HCT116 (cell line): ENCODE results near the gene MAPK8IP3. TPM values are rescaled to one million over a fixed set of nuclear protein-coding genes. Genes with fewer than 3 reads are reported as not detected.
A peak's percentile ranks its signal among the peaks of the same experiment; 100 is the strongest.

Source experiments
- ATAC-seq: fragments of 200-7000 bp; cut with Tn5 transposase; 2 replicates; pipeline ENCODE4 v1.9.1; 2020; ENCODE audit warnings: mild to moderate bottlenecking, moderate library complexity
- BruUV-seq: library from RNA; stranded (reverse); fragments of 400-500 nt; replicated peaks from 2 replicates; lab custom pipeline; 2021; lab: Mats Ljungman, UMichigan
- CTCF ChIA-PET: fragments of 300-600 bp; sonication (Branson Sonifier 250); formaldehyde crosslinking; loops from one replicate; lab custom pipeline; 2021; ENCODE audit warnings: antibody characterized with exemption; lab: Charles Lee
- POLR2A ChIA-PET: fragments of 300-600, 350-600 bp; sonication (Branson Sonifier 250); formaldehyde crosslinking; loops from one replicate; lab custom pipeline; 2021; ENCODE audit warnings: antibody characterized with exemption; lab: Charles Lee
- RAD21 ChIA-PET, 2 experiments: fragments of 300-600 bp; sonication (Branson Sonifier 250); formaldehyde crosslinking; loops; one replicate each; lab custom pipeline; 2023; ENCODE audit warnings: low total read pairs in 2 of 2; ENCODE audit not compliant: uncharacterized antibody in 2 of 2, unreplicated experiment in 2 of 2, low non-redundant PET in 1 of 2; lab: Charles Lee
- DNase-seq: peaks from one replicate; pipeline ENCODE4 v3.0.0-alpha.2; 2010; ENCODE audit warnings: low read depth, low spot score
- H2AFZ ChIP-seq: fragments of 200-600 bp; shearing (Covaris generic), sonication (generic); 2 replicates; pipeline ENCODE4 v1.6.1; 2017; ENCODE audit warnings: low read depth, mixed run types, mixed read lengths, antibody characterized with exemption, low read length; ENCODE audit not compliant: poor library complexity, severe bottlenecking
- H3K27ac ChIP-seq: 2 replicates; pipeline ENCODE4 v1.5.1; 2012; ENCODE audit warnings: low read depth, low read length
- H3K27me3 ChIP-seq: fragments of 200-600 bp; sonication (generic); 2 replicates; pipeline ENCODE4 v1.6.1; 2016; ENCODE audit warnings: mixed run types, low read length, mixed read lengths; ENCODE audit not compliant: insufficient read depth
- H3K36me3 ChIP-seq, 2 experiments: fragments of 200-500 bp in 1 of 2; fragments of 200-600 bp in 1 of 2; sonication (Bioruptor generic) in 1 of 2; sonication (generic) in 1 of 2; 2 replicates each; pipeline versions ENCODE4 v1.5.1 to v1.6.1; 2014 to 2016; ENCODE audit warnings: low read length in 2 of 2, inconsistent platforms in 1 of 2, mixed read lengths in 1 of 2, mixed run types in 1 of 2; ENCODE audit not compliant: insufficient read depth in 2 of 2, control insufficient read depth in 1 of 2
- H3K4me1 ChIP-seq, 2 experiments: fragments of 200-600 bp in 1 of 2; sonication (generic) in 1 of 2; 2 replicates each; pipeline versions ENCODE4 v1.5.1 to v1.6.1; 2012 to 2017; ENCODE audit warnings: low read length in 2 of 2, inconsistent platforms in 1 of 2, mild to moderate bottlenecking in 1 of 2, mixed read lengths in 1 of 2, mixed run types in 1 of 2, moderate library complexity in 1 of 2; ENCODE audit not compliant: insufficient read depth in 2 of 2, control insufficient read depth in 1 of 2
- H3K4me2 ChIP-seq: fragments of 200-600 bp; sonication (generic); 2 replicates; pipeline ENCODE4 v1.6.1; 2017; ENCODE audit warnings: mixed run types, low read length, mixed read lengths
- H3K4me3 ChIP-seq, 2 experiments: fragments of 200-600 bp in 1 of 2; sonication (generic) in 1 of 2; replicated peaks in 1 of 2; 2 replicates each; pipeline ENCODE4 v1.5.1; 2011 to 2016; ENCODE audit warnings: low read length in 2 of 2, control low read depth in 1 of 2, low read depth in 1 of 2, mild to moderate bottlenecking in 1 of 2, mixed read lengths in 1 of 2, mixed run types in 1 of 2
- H3K79me2 ChIP-seq: fragments of 200-600 bp; sonication (generic); 2 replicates; pipeline ENCODE4 v1.6.1; 2017; ENCODE audit warnings: mild to moderate bottlenecking, mixed run types, low read length, moderate library complexity, mixed read lengths; ENCODE audit not compliant: insufficient read depth
- H3K9ac ChIP-seq: fragments of 200-600 bp; sonication (generic); 2 replicates; pipeline ENCODE4 v1.6.1; 2016; ENCODE audit warnings: low read length, mixed read lengths
- H3K9me2 ChIP-seq: fragments of 200-600 bp; sonication (generic), shearing (Covaris generic); 2 replicates; pipeline ENCODE4 v1.6.1; 2017; ENCODE audit warnings: mixed run types, mild to moderate bottlenecking, moderate library complexity; ENCODE audit not compliant: insufficient read depth
- H3K9me3 ChIP-seq, 2 experiments: fragments of 200-500 bp in 1 of 2; fragments of 200-600 bp in 1 of 2; sonication (Bioruptor generic) in 1 of 2; sonication (generic) in 1 of 2; 2 replicates each; pipeline ENCODE4 v1.6.1; 2014 to 2017; ENCODE audit warnings: low read length in 2 of 2, mixed read lengths in 2 of 2, inconsistent platforms in 1 of 2, low read depth in 1 of 2, mild to moderate bottlenecking in 1 of 2, mixed run types in 1 of 2, moderate library complexity in 1 of 2; ENCODE audit not compliant: control insufficient read depth in 1 of 2, insufficient read depth in 1 of 2
- H4K20me1 ChIP-seq: fragments of 200-600 bp; sonication (generic), shearing (Covaris generic); 2 replicates; pipeline ENCODE4 v1.6.1; 2017; ENCODE audit warnings: mixed run types, mild to moderate bottlenecking, moderate library complexity; ENCODE audit not compliant: insufficient read depth
- ATF3 ChIP-seq: IDR thresholded peaks from 2 replicates; pipeline ENCODE4 v1.6.1; 2012
- CBX3 ChIP-seq: IDR thresholded peaks from 2 replicates; pipeline ENCODE4 v1.6.1; 2012; ENCODE audit warnings: low read depth
- CEBPB ChIP-seq: IDR thresholded peaks from 2 replicates; pipeline ENCODE4 v1.6.1; 2012; ENCODE audit warnings: low read depth
- CTCF ChIP-seq, 3 experiments: fragments of 200-600 bp in 1 of 3; sonication (generic) in 1 of 3; IDR thresholded peaks in 2 of 3; conservative IDR thresholded peaks in 1 of 3; 2 replicates each; pipeline ENCODE4 v1.5.1; 2012 to 2017; ENCODE audit warnings: low read depth in 2 of 3, low read length in 2 of 3, antibody characterized with exemption in 1 of 3, borderline replicate concordance in 1 of 3, control low read depth in 1 of 3, mild to moderate bottlenecking in 1 of 3, mixed read lengths in 1 of 3, mixed run types in 1 of 3, moderate library complexity in 1 of 3; ENCODE audit not compliant: insufficient read depth in 1 of 3
- EGR1 ChIP-seq: IDR thresholded peaks from 2 replicates; pipeline ENCODE4 v1.6.1; 2012; ENCODE audit warnings: low read depth
- ELF1 ChIP-seq: IDR thresholded peaks from 2 replicates; pipeline ENCODE4 v1.6.1; 2012; ENCODE audit warnings: low read depth, borderline replicate concordance
- EZH2phosphoT487 ChIP-seq: fragments of 200-600 bp; IDR thresholded peaks from 2 replicates; pipeline ENCODE4 v1.6.1; 2018; ENCODE audit warnings: antibody characterized with exemption, borderline replicate concordance
- FOSL1 ChIP-seq: IDR thresholded peaks from 2 replicates; pipeline ENCODE4 v1.6.1; 2012; ENCODE audit warnings: low read depth
- MAX ChIP-seq: IDR thresholded peaks from 2 replicates; pipeline ENCODE4 v1.6.1; 2012
- POLR2A ChIP-seq: IDR thresholded peaks from 2 replicates; pipeline ENCODE4 v1.7.0; 2011; ENCODE audit warnings: borderline replicate concordance; ENCODE audit not compliant: insufficient read depth, insufficient read length; ENCODE audit errors: extremely low read depth
- RAD21 ChIP-seq: IDR thresholded peaks from 2 replicates; pipeline ENCODE4 v1.6.1; 2012; ENCODE audit warnings: low read depth, mild to moderate bottlenecking
- SRF ChIP-seq: IDR thresholded peaks from 2 replicates; pipeline ENCODE4 v1.6.1; 2012; ENCODE audit warnings: low read depth
- YY1 ChIP-seq: IDR thresholded peaks from 2 replicates; pipeline ENCODE4 v1.6.1; 2011; ENCODE audit warnings: low read length, low read depth, moderate library complexity, mild to moderate bottlenecking; ENCODE audit not compliant: insufficient replicate concordance; ENCODE audit errors: extremely low read depth
- ZBTB33 ChIP-seq: IDR thresholded peaks from 2 replicates; pipeline ENCODE4 v1.6.1; 2011; ENCODE audit warnings: mild to moderate bottlenecking, low read length, moderate library complexity; ENCODE audit not compliant: insufficient replicate concordance; ENCODE audit errors: extremely low read depth
- ZNF274 ChIP-seq: fragments of 200-500 bp; sonication (Bioruptor generic); IDR thresholded peaks from 2 replicates; pipeline ENCODE4 v1.6.1; 2014; ENCODE audit warnings: mild to moderate bottlenecking, low read depth, low read length, inconsistent platforms
- intact Hi-C: fragments of 100-400 bp; cut with micrococcal nuclease; formaldehyde crosslinking; loops from 2 replicates; pipeline ENCODE4 v1.10.0; 2022
- total RNA-seq: library from RNA; stranded (reverse); gene quantifications from one replicate; pipeline ENCODE4 v1.2.1, GENCODE V29; 2021; ENCODE audit not compliant: unreplicated experiment

MAPK8IP3 gene
- total RNA-seq, 1 experiment from 2014 or later: 75.3 TPM

- TF ChIP-seq YY1 (no peak), RAD21 (no peak), CTCF (IDR thresholded peaks at IDR 0.05 in 2 of 3, conservative IDR thresholded peaks at IDR 0.05 in 1 of 3; ENCODE audit: borderline replicate concordance in 1 of 3, insufficient read depth in 1 of 3, low read depth in 2 of 3, low read length in 2 of 3) (no peak), EZH2phosphoT487 (no peak)
Observed at GRCh38 chr16:1677339-1677738, 28.7 kb upstream of the MAPK8IP3 start (continued).

- H3K4me1 ChIP-seq: peaks cover 8 to 38% of the 10 kb centered on the region in 2 experiments
- POLR2A ChIA-PET: interaction anchor here (0.7 to 1.2 kb wide), 9 partner anchors 10 to 259 kb away, joined by 3 to 7 read pairs (median 3); partner anchors contain the start of genes CRAMP1, IFT140 and MAPK8IP3
- H3K27ac ChIP-seq: peak within 1 kb of the TSS; percentile 74
- RAD21 ChIA-PET: interaction anchor here in 1 of 2 experiments (1.3 kb wide), 1 partner anchor 86 kb away, joined by 13 read pairs; no protein-coding TSS in a partner anchor
- peaks cover 49% of the 10 kb centered on the region for H3K79me2 ChIP-seq
- H3K27me3 ChIP-seq: no peaks in the 10 kb centered on the region
- ATAC-seq (peak; percentile 95), DNase-seq (peak; percentile 95)
- H3K4me2 ChIP-seq: peak within 1 kb of the TSS; percentile 88
- H3K36me3 ChIP-seq: peaks cover 7 to 32% of the 10 kb centered on the region in 2 experiments; a peak in 3 of 4 replicates
- no TSS peak for BruUV-seq
- H4K20me1 ChIP-seq: no peaks in the 10 kb centered on the region
- peak within 1 kb of the TSS; percentile 93 to 97 for H3K4me3 ChIP-seq
- no peaks in the 10 kb centered on the region for H3K9me3 ChIP-seq
- intact Hi-C loops: loop anchor here (1.0 kb wide), 2 partner anchors 28 to 43 kb away; partner anchors contain the start of gene MAPK8IP3
- CTCF ChIA-PET: interaction anchor here (0.9 to 2.2 kb wide), 2 partner anchors 28 to 95 kb away, joined by 4 to 12 read pairs; partner anchors contain the start of genes EME2, MAPK8IP3 and MRPS34
- peak within 1 kb of the TSS; percentile 98 for H3K9ac ChIP-seq
- H2AFZ ChIP-seq: no peak within 1 kb of the TSS
- no peaks in the 10 kb centered on the region for H3K9me2 ChIP-seq
- TF ChIP-seq ZBTB33 (no peak), ELF1 (no peak), CEBPB (no peak), SRF (no peak), YY1 (peak; percentile 29), EGR1 (peak; percentile 79), CTCF (IDR thresholded peaks at IDR 0.05 in 2 of 3, conservative IDR thresholded peaks at IDR 0.05 in 1 of 3; ENCODE audit: borderline replicate concordance in 1 of 3, insufficient read depth in 1 of 3, low read depth in 2 of 3, low read length in 2 of 3) (no peak), MAX (peak; percentile 78), FOSL1 (no peak), ZNF274 (no peak), CBX3 (no peak), POLR2A (no peak), ATF3 (no peak)
Observed at GRCh38 chr16:1677942-1678499, 28.0 kb upstream of the MAPK8IP3 start, which contains the start of gene JPT2. TSS of gene JPT2 (plus strand) at chr16:1678279. CDS start at chr16:1678313, 34 bp downstream.
